ENCODE data around the gene CTNNA2.

GRCh38 chr2:80195034-80195433 lies 682.2 kb downstream of the CTNNA2 start:
- TF ChIP-seq GATA3 (IDR thresholded peaks at IDR 0.05; ENCODE audit: low read depth, low read length) (no peak), GATA2 (IDR thresholded peaks at IDR 0.05; ENCODE audit: low read depth, low read length) (no peak)

Measured in SH-SY5Y (cell line).